OCI-M2 (cell line): ENCODE measurements around the gene MMP24OS.
"Not testable (repeated sequence)": the region's sequence is repeated elsewhere in the genome, so short reads cannot be mapped to it uniquely, and the experiment has no call there.

Experiments
- DNase-seq: peaks from one replicate; lab custom pipeline; 2025; ENCODE audit not compliant: unreplicated experiment; lab: John Stamatoyannopoulos, UW

Gene MMP24OS

GRCh38 chr20:35276408-35276807 lies 1.5 kb downstream of the MMP24OS start:
- DNase-seq, result no peak

- no peak for DNase-seq
These were observed 2.1 kb downstream of the MMP24OS start for GRCh38 chr20:35275741-35276251.

GRCh38 chr20:35274172-35275092 lies 3.5 kb downstream of the MMP24OS start:
- no peak for DNase-seq

- no peak for DNase-seq
These were observed 4.3 kb downstream of the MMP24OS start for GRCh38 chr20:35273449-35274171.

GRCh38 chr20:35271904-35272303 lies 6.0 kb downstream of the MMP24OS start:
- no peak for DNase-seq

GRCh38 chr20:35271073-35271882 lies 6.6 kb downstream of the MMP24OS start:
- no peak for DNase-seq

GRCh38 chr20:35270021-35270902 lies 7.7 kb downstream of the MMP24OS start:
- DNase-seq, result no peak

GRCh38 chr20:35269055-35269781 lies 8.7 kb downstream of the MMP24OS start:
- DNase-seq, result peak; percentile 57

- DNase-seq, result no peak
These were observed 10.8 kb downstream of the MMP24OS start for GRCh38 chr20:35267092-35267491.

GRCh38 chr20:35264755-35265154 lies 13.2 kb downstream of the MMP24OS start:
- no peak for DNase-seq

- no peak for DNase-seq
These were observed 14.2 kb downstream of the MMP24OS start for GRCh38 chr20:35263532-35264341.

GRCh38 chr20:35262731-35263531 lies 15.0 kb downstream of the MMP24OS start:
- DNase-seq, result not testable (repeated sequence)

GRCh38 chr20:35262321-35262720 lies 15.6 kb downstream of the MMP24OS start:
- not testable (repeated sequence) for DNase-seq

GRCh38 chr20:35260426-35260825 lies 17.5 kb downstream of the MMP24OS start:
- DNase-seq, result no peak

GRCh38 chr20:35257175-35257909 lies 20.6 kb downstream of the MMP24OS start:
- no peak for DNase-seq

- DNase-seq, result no peak
These were observed 23.4 kb downstream of the MMP24OS start for GRCh38 chr20:35254448-35254999.

GRCh38 chr20:35253010-35253409 lies 24.9 kb downstream of the MMP24OS start:
- no peak for DNase-seq
